GM23338 (cell line): ENCODE measurements around the gene CDC14A.
"Not testable (repeated sequence)": the region's sequence is repeated elsewhere in the genome, so short reads cannot be mapped to it uniquely, and the experiment has no call there.

ENCODE experiments used
- CTCF ChIP-seq, 2 experiments: fragments of 200-600 bp in 1 of 2; sonication (generic) in 1 of 2; conservative IDR thresholded peaks; 2 replicates each; pipeline versions ENCODE4 v1.5.1 to v1.6.1; 2016 to 2017; ENCODE audit warnings: antibody characterized with exemption in 2 of 2, low read depth in 2 of 2, mild to moderate bottlenecking in 2 of 2, moderate library complexity in 1 of 2
- EZH2 ChIP-seq: fragments of 200-600 bp; sonication (generic); IDR thresholded peaks from one replicate; pipeline ENCODE4 v1.8.0; 2017; ENCODE audit warnings: antibody characterized with exemption, mild to moderate bottlenecking, low read depth; ENCODE audit not compliant: unreplicated experiment
- EZH2phosphoT487 ChIP-seq: fragments of 200-600 bp; sonication (generic); IDR thresholded peaks from one replicate; pipeline ENCODE4 v1.8.1; 2018; ENCODE audit warnings: antibody characterized with exemption; ENCODE audit not compliant: unreplicated experiment
- POLR2AphosphoS5 ChIP-seq: IDR thresholded peaks from 2 replicates; pipeline ENCODE4 v1.6.1; 2016; ENCODE audit warnings: antibody characterized with exemption, low read depth
- REST ChIP-seq: IDR thresholded peaks from one replicate; pipeline ENCODE4 v1.6.1; 2018; ENCODE audit warnings: antibody characterized with exemption; ENCODE audit not compliant: unreplicated experiment

- not testable (repeated sequence) for TF ChIP-seq EZH2phosphoT487; CTCF (conservative IDR thresholded peaks at IDR 0.05; ENCODE audit: low read depth in 2 of 2); EZH2; REST; POLR2AphosphoS5
These were observed 21.6 kb downstream of the CDC14A start for GRCh38 chr1:100373953-100374352.
